HCT116 (cell line): ENCODE results near the gene LAMC2. TPM values are rescaled to one million over a fixed set of nuclear protein-coding genes. Genes with fewer than 3 reads are reported as not detected.

ENCODE experiments used
- ATAC-seq: fragments of 200-7000 bp; cut with Tn5 transposase; 2 replicates; pipeline ENCODE4 v1.9.1; 2020; ENCODE audit warnings: mild to moderate bottlenecking, moderate library complexity
- BruUV-seq: library from RNA; stranded (reverse); fragments of 400-500 nt; replicated peaks from 2 replicates; lab custom pipeline; 2021; lab: Mats Ljungman, UMichigan
- CTCF ChIA-PET: fragments of 300-600 bp; sonication (Branson Sonifier 250); formaldehyde crosslinking; loops from one replicate; lab custom pipeline; 2021; ENCODE audit warnings: antibody characterized with exemption; lab: Charles Lee
- POLR2A ChIA-PET: fragments of 300-600, 350-600 bp; sonication (Branson Sonifier 250); formaldehyde crosslinking; loops from one replicate; lab custom pipeline; 2021; ENCODE audit warnings: antibody characterized with exemption; lab: Charles Lee
- RAD21 ChIA-PET, 2 experiments: fragments of 300-600 bp; sonication (Branson Sonifier 250); formaldehyde crosslinking; loops; one replicate each; lab custom pipeline; 2023; ENCODE audit warnings: low total read pairs in 2 of 2; ENCODE audit not compliant: uncharacterized antibody in 2 of 2, unreplicated experiment in 2 of 2, low non-redundant PET in 1 of 2; lab: Charles Lee
- DNase-seq: peaks from one replicate; pipeline ENCODE4 v3.0.0-alpha.2; 2010; ENCODE audit warnings: low read depth, low spot score
- H2AFZ ChIP-seq: fragments of 200-600 bp; shearing (Covaris generic), sonication (generic); 2 replicates; pipeline ENCODE4 v1.6.1; 2017; ENCODE audit warnings: low read depth, mixed run types, mixed read lengths, antibody characterized with exemption, low read length; ENCODE audit not compliant: poor library complexity, severe bottlenecking
- H3K27ac ChIP-seq: 2 replicates; pipeline ENCODE4 v1.5.1; 2012; ENCODE audit warnings: low read depth, low read length
- H3K27me3 ChIP-seq: fragments of 200-600 bp; sonication (generic); 2 replicates; pipeline ENCODE4 v1.6.1; 2016; ENCODE audit warnings: mixed run types, low read length, mixed read lengths; ENCODE audit not compliant: insufficient read depth
- H3K36me3 ChIP-seq, 2 experiments: fragments of 200-500 bp in 1 of 2; fragments of 200-600 bp in 1 of 2; sonication (Bioruptor generic) in 1 of 2; sonication (generic) in 1 of 2; 2 replicates each; pipeline versions ENCODE4 v1.5.1 to v1.6.1; 2014 to 2016; ENCODE audit warnings: low read length in 2 of 2, inconsistent platforms in 1 of 2, mixed read lengths in 1 of 2, mixed run types in 1 of 2; ENCODE audit not compliant: insufficient read depth in 2 of 2, control insufficient read depth in 1 of 2
- H3K4me1 ChIP-seq, 2 experiments: fragments of 200-600 bp in 1 of 2; sonication (generic) in 1 of 2; 2 replicates each; pipeline versions ENCODE4 v1.5.1 to v1.6.1; 2012 to 2017; ENCODE audit warnings: low read length in 2 of 2, inconsistent platforms in 1 of 2, mild to moderate bottlenecking in 1 of 2, mixed read lengths in 1 of 2, mixed run types in 1 of 2, moderate library complexity in 1 of 2; ENCODE audit not compliant: insufficient read depth in 2 of 2, control insufficient read depth in 1 of 2
- H3K4me2 ChIP-seq: fragments of 200-600 bp; sonication (generic); 2 replicates; pipeline ENCODE4 v1.6.1; 2017; ENCODE audit warnings: mixed run types, low read length, mixed read lengths
- H3K4me3 ChIP-seq, 2 experiments: fragments of 200-600 bp in 1 of 2; sonication (generic) in 1 of 2; replicated peaks in 1 of 2; 2 replicates each; pipeline ENCODE4 v1.5.1; 2011 to 2016; ENCODE audit warnings: low read length in 2 of 2, control low read depth in 1 of 2, low read depth in 1 of 2, mild to moderate bottlenecking in 1 of 2, mixed read lengths in 1 of 2, mixed run types in 1 of 2
- H3K79me2 ChIP-seq: fragments of 200-600 bp; sonication (generic); 2 replicates; pipeline ENCODE4 v1.6.1; 2017; ENCODE audit warnings: mild to moderate bottlenecking, mixed run types, low read length, moderate library complexity, mixed read lengths; ENCODE audit not compliant: insufficient read depth
- H3K9ac ChIP-seq: fragments of 200-600 bp; sonication (generic); 2 replicates; pipeline ENCODE4 v1.6.1; 2016; ENCODE audit warnings: low read length, mixed read lengths
- H3K9me2 ChIP-seq: fragments of 200-600 bp; sonication (generic), shearing (Covaris generic); 2 replicates; pipeline ENCODE4 v1.6.1; 2017; ENCODE audit warnings: mixed run types, mild to moderate bottlenecking, moderate library complexity; ENCODE audit not compliant: insufficient read depth
- H3K9me3 ChIP-seq, 2 experiments: fragments of 200-500 bp in 1 of 2; fragments of 200-600 bp in 1 of 2; sonication (Bioruptor generic) in 1 of 2; sonication (generic) in 1 of 2; 2 replicates each; pipeline ENCODE4 v1.6.1; 2014 to 2017; ENCODE audit warnings: low read length in 2 of 2, mixed read lengths in 2 of 2, inconsistent platforms in 1 of 2, low read depth in 1 of 2, mild to moderate bottlenecking in 1 of 2, mixed run types in 1 of 2, moderate library complexity in 1 of 2; ENCODE audit not compliant: control insufficient read depth in 1 of 2, insufficient read depth in 1 of 2
- H4K20me1 ChIP-seq: fragments of 200-600 bp; sonication (generic), shearing (Covaris generic); 2 replicates; pipeline ENCODE4 v1.6.1; 2017; ENCODE audit warnings: mixed run types, mild to moderate bottlenecking, moderate library complexity; ENCODE audit not compliant: insufficient read depth
- CBX3 ChIP-seq: IDR thresholded peaks from 2 replicates; pipeline ENCODE4 v1.6.1; 2012; ENCODE audit warnings: low read depth
- CEBPB ChIP-seq: IDR thresholded peaks from 2 replicates; pipeline ENCODE4 v1.6.1; 2012; ENCODE audit warnings: low read depth
- EGR1 ChIP-seq: IDR thresholded peaks from 2 replicates; pipeline ENCODE4 v1.6.1; 2012; ENCODE audit warnings: low read depth
- ELF1 ChIP-seq: IDR thresholded peaks from 2 replicates; pipeline ENCODE4 v1.6.1; 2012; ENCODE audit warnings: low read depth, borderline replicate concordance
- EZH2 ChIP-seq: fragments of 200-600 bp; sonication (generic); IDR thresholded peaks from 2 replicates; pipeline ENCODE4 v1.6.1; 2017; ENCODE audit warnings: antibody characterized with exemption, mixed run types
- EZH2phosphoT487 ChIP-seq: fragments of 200-600 bp; IDR thresholded peaks from 2 replicates; pipeline ENCODE4 v1.6.1; 2018; ENCODE audit warnings: antibody characterized with exemption, borderline replicate concordance
- FOSL1 ChIP-seq: IDR thresholded peaks from 2 replicates; pipeline ENCODE4 v1.6.1; 2012; ENCODE audit warnings: low read depth
- JUND ChIP-seq: IDR thresholded peaks from 2 replicates; pipeline ENCODE4 v1.6.1; 2012
- POLR2A ChIP-seq: IDR thresholded peaks from 2 replicates; pipeline ENCODE4 v1.7.0; 2011; ENCODE audit warnings: borderline replicate concordance; ENCODE audit not compliant: insufficient read depth, insufficient read length; ENCODE audit errors: extremely low read depth
- POLR2AphosphoS5 ChIP-seq: IDR thresholded peaks from 2 replicates; pipeline ENCODE4 v1.6.1; 2011; ENCODE audit warnings: mild to moderate bottlenecking, low read depth, low read length, moderate library complexity
- RAD21 ChIP-seq: IDR thresholded peaks from 2 replicates; pipeline ENCODE4 v1.6.1; 2012; ENCODE audit warnings: low read depth, mild to moderate bottlenecking
- SP1 ChIP-seq: IDR thresholded peaks from 2 replicates; pipeline ENCODE4 v1.6.1; 2012; ENCODE audit warnings: low read depth
- SRF ChIP-seq: IDR thresholded peaks from 2 replicates; pipeline ENCODE4 v1.6.1; 2012; ENCODE audit warnings: low read depth
- TCF7L2 ChIP-seq: IDR thresholded peaks from 2 replicates; pipeline ENCODE4 v1.7.0; 2011; ENCODE audit warnings: borderline replicate concordance, inconsistent platforms; ENCODE audit not compliant: insufficient read depth, insufficient read length; ENCODE audit errors: extremely low read depth
- YY1 ChIP-seq: IDR thresholded peaks from 2 replicates; pipeline ENCODE4 v1.6.1; 2011; ENCODE audit warnings: low read length, low read depth, moderate library complexity, mild to moderate bottlenecking; ENCODE audit not compliant: insufficient replicate concordance; ENCODE audit errors: extremely low read depth
- ZFX ChIP-seq: fragments of 450-650 bp; IDR thresholded peaks from 2 replicates; pipeline ENCODE4 v1.6.1; 2017
- ZNF274 ChIP-seq: fragments of 200-500 bp; sonication (Bioruptor generic); IDR thresholded peaks from 2 replicates; pipeline ENCODE4 v1.6.1; 2014; ENCODE audit warnings: mild to moderate bottlenecking, low read depth, low read length, inconsistent platforms
- intact Hi-C: fragments of 100-400 bp; cut with micrococcal nuclease; formaldehyde crosslinking; loops from 2 replicates; pipeline ENCODE4 v1.10.0; 2022
- total RNA-seq: library from RNA; stranded (reverse); gene quantifications from one replicate; pipeline ENCODE4 v1.2.1, GENCODE V29; 2021; ENCODE audit not compliant: unreplicated experiment
- TF ChIP-seq, protein P1 (sequence below): IDR thresholded peaks from 2 replicates; pipeline ENCODE4 v1.6.1; 2011; ENCODE audit warnings: mild to moderate bottlenecking, low read length, moderate library complexity; ENCODE audit not compliant: insufficient replicate concordance; ENCODE audit errors: extremely low read depth
- TF ChIP-seq, protein P2 (sequence below), 3 experiments: fragments of 200-600 bp in 1 of 3; sonication (generic) in 1 of 3; IDR thresholded peaks in 2 of 3; conservative IDR thresholded peaks in 1 of 3; 2 replicates each; pipeline ENCODE4 v1.5.1; 2012 to 2017; ENCODE audit warnings: low read depth in 2 of 3, low read length in 2 of 3, antibody characterized with exemption in 1 of 3, borderline replicate concordance in 1 of 3, control low read depth in 1 of 3, mild to moderate bottlenecking in 1 of 3, mixed read lengths in 1 of 3, mixed run types in 1 of 3, moderate library complexity in 1 of 3; ENCODE audit not compliant: insufficient read depth in 1 of 3
- TF ChIP-seq, protein P3 (sequence below): IDR thresholded peaks from 2 replicates; pipeline ENCODE4 v1.6.1; 2012; ENCODE audit warnings: low read depth

Gene LAMC2
- total RNA-seq, 1 experiment from 2014 or later = 22.2 TPM

DNA sequence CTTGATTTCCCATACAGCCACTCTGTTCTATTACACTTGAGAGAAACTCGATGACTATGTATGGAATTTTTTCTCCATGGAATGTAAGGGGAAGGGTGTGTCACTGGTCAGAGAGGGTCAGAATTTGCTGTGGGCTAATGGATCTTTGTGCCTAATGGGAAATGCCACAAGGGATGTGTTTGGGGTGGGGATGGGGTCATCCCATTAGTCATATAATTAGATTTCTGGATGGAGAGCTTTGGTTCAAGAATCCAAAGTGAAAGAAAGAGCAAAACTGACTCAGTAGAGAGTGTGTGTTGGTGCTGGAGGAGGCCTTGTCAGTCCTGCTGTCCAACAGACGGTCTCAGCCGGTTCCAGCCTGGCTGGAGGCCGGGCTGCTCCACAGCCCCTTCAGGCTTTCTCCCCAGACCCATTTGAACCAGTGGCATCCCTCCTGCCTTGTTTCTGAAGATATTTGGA is 86.4 kb downstream of the LAMC2 start (continued):
- TF ChIP-seq EZH2phosphoT487 = no peak
- no peak for TF ChIP-seq EZH2
- TF ChIP-seq FOSL1 = no peak
- TF ChIP-seq, all 23 proteins: peak for 0

DNA sequence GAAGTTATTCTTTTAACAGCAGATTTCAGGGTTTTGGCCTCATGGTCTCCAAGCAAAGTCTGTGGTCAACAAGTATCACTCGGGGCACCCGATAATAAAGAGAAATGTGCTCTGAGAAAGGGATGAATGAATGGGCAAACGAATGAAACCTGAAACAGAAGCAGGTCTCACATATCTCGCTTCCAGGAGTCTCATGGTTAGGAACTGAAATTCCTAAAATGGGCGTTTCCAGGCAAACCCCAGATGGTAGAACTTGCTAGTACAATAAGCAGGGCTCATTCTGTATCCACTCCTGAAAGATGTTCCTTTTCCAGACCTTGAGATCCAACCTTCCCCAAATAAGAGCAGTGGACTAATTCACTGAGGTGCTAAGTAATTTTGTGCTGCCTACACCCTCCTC is 87.2 kb downstream of the LAMC2 start:
- intact Hi-C loops = no loop called here
- TF ChIP-seq ZNF274 = no peak
- TF ChIP-seq POLR2AphosphoS5 = no peak
- TF ChIP-seq, protein P1, sequence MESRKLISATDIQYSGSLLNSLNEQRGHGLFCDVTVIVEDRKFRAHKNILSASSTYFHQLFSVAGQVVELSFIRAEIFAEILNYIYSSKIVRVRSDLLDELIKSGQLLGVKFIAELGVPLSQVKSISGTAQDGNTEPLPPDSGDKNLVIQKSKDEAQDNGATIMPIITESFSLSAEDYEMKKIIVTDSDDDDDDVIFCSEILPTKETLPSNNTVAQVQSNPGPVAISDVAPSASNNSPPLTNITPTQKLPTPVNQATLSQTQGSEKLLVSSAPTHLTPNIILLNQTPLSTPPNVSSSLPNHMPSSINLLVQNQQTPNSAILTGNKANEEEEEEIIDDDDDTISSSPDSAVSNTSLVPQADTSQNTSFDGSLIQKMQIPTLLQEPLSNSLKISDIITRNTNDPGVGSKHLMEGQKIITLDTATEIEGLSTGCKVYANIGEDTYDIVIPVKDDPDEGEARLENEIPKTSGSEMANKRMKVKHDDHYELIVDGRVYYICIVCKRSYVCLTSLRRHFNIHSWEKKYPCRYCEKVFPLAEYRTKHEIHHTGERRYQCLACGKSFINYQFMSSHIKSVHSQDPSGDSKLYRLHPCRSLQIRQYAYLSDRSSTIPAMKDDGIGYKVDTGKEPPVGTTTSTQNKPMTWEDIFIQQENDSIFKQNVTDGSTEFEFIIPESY = no peak
- no peak for TF ChIP-seq SRF
- TF ChIP-seq, protein P2, sequence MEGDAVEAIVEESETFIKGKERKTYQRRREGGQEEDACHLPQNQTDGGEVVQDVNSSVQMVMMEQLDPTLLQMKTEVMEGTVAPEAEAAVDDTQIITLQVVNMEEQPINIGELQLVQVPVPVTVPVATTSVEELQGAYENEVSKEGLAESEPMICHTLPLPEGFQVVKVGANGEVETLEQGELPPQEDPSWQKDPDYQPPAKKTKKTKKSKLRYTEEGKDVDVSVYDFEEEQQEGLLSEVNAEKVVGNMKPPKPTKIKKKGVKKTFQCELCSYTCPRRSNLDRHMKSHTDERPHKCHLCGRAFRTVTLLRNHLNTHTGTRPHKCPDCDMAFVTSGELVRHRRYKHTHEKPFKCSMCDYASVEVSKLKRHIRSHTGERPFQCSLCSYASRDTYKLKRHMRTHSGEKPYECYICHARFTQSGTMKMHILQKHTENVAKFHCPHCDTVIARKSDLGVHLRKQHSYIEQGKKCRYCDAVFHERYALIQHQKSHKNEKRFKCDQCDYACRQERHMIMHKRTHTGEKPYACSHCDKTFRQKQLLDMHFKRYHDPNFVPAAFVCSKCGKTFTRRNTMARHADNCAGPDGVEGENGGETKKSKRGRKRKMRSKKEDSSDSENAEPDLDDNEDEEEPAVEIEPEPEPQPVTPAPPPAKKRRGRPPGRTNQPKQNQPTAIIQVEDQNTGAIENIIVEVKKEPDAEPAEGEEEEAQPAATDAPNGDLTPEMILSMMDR (IDR thresholded peaks at IDR 0.05 in 2 of 3, conservative IDR thresholded peaks at IDR 0.05 in 1 of 3; ENCODE audit: borderline replicate concordance in 1 of 3, insufficient read depth in 1 of 3, low read depth in 2 of 3, low read length in 2 of 3) = no peak
- TF ChIP-seq YY1 = no peak
- no peak for TF ChIP-seq ZFX
- TF ChIP-seq POLR2A = no peak
- no peak for TF ChIP-seq RAD21
- TF ChIP-seq EGR1 = no peak
- no peak for TF ChIP-seq EZH2
- TF ChIP-seq SP1 = no peak
- TF ChIP-seq, protein P3, sequence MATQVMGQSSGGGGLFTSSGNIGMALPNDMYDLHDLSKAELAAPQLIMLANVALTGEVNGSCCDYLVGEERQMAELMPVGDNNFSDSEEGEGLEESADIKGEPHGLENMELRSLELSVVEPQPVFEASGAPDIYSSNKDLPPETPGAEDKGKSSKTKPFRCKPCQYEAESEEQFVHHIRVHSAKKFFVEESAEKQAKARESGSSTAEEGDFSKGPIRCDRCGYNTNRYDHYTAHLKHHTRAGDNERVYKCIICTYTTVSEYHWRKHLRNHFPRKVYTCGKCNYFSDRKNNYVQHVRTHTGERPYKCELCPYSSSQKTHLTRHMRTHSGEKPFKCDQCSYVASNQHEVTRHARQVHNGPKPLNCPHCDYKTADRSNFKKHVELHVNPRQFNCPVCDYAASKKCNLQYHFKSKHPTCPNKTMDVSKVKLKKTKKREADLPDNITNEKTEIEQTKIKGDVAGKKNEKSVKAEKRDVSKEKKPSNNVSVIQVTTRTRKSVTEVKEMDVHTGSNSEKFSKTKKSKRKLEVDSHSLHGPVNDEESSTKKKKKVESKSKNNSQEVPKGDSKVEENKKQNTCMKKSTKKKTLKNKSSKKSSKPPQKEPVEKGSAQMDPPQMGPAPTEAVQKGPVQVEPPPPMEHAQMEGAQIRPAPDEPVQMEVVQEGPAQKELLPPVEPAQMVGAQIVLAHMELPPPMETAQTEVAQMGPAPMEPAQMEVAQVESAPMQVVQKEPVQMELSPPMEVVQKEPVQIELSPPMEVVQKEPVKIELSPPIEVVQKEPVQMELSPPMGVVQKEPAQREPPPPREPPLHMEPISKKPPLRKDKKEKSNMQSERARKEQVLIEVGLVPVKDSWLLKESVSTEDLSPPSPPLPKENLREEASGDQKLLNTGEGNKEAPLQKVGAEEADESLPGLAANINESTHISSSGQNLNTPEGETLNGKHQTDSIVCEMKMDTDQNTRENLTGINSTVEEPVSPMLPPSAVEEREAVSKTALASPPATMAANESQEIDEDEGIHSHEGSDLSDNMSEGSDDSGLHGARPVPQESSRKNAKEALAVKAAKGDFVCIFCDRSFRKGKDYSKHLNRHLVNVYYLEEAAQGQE = no peak
- no peak for TF ChIP-seq JUND
- TF ChIP-seq TCF7L2 = no peak
- TF ChIP-seq CEBPB = no peak
- TF ChIP-seq ELF1 = no peak
- no peak for TF ChIP-seq CBX3
- H4K20me1 ChIP-seq = no peaks in the 10 kb centered on the region
- no peak overlapping the region for H3K9ac ChIP-seq
- H3K79me2 ChIP-seq = no peaks in the 10 kb centered on the region
- POLR2A ChIA-PET = no interaction called here
- RAD21 ChIA-PET = interaction anchor here in 1 of 2 experiments (0.7 kb wide), 1 partner anchor 250 kb away, joined by 4 read pairs; no protein-coding TSS in a partner anchor
- H3K9me2 ChIP-seq = no peaks in the 10 kb centered on the region
- no peaks in the 10 kb centered on the region for H3K27me3 ChIP-seq
- no TSS peak for BruUV-seq
- no peaks in the 10 kb centered on the region for H3K9me3 ChIP-seq
- peaks cover 0 to 15% of the 10 kb centered on the region in 2 experiments; a peak in 2 of 4 replicates for H3K4me1 ChIP-seq
- no peak overlapping the region for H3K27ac ChIP-seq
- H3K36me3 ChIP-seq = no peaks in the 10 kb centered on the region
- CTCF ChIA-PET = interaction anchor here (1.2 kb wide), 1 partner anchor 38 kb away, joined by 4 read pairs; no protein-coding TSS in a partner anchor
- no peak overlapping the region for H2AFZ ChIP-seq
- DNase-seq (no peak), ATAC-seq (no peak)
- H3K4me2 ChIP-seq = no peak overlapping the region
- H3K4me3 ChIP-seq = no peak overlapping the region
